NK-92 (cell line): ENCODE measurements around the gene S100A14.

ENCODE experiments used
- DNase-seq: peaks from one replicate; lab custom pipeline; 2025; ENCODE audit not compliant: unreplicated experiment; lab: John Stamatoyannopoulos, UW

S100A14 gene

DNA sequence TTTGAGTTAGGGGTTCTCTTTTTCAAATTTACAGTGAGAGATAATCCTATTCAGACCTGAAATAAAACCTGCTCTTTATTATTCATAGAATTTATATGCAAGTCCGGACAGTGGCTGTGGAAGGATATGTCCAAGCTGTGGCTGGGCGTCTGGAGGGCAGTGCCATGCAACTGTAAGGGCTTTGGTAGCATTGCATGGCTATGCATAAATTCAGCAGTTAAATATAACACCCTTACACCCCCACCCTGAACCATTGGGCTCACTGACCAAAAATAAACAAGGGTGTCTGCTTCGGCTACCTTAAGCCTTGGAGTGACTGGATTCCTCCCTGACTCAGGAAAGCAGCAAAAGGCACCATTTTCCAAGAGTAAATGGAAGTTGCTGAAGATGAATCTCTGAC, 23.2 kb upstream of the S100A14 start:
- DNase-seq, result no peak

DNA sequence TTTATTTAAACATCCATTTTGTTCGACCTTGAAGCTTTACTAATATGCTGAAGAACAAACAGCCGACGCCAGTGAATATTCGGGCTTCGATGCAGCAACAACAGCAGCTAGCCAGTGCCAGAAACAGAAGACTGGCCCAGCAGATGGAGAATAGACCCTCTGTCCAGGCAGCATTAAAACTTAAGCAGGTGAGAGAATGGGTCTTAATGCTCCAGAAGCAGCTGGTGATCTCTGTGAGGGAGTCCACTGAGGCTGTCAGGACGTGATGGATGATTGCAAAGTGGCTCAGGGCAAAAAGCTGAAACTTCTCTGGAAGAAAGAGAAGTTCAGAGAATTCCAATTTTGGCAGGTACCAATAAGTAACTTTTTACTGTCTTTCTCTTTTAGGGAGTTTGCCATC, 22.1 kb upstream of the S100A14 start:
- no peak for DNase-seq

DNA sequence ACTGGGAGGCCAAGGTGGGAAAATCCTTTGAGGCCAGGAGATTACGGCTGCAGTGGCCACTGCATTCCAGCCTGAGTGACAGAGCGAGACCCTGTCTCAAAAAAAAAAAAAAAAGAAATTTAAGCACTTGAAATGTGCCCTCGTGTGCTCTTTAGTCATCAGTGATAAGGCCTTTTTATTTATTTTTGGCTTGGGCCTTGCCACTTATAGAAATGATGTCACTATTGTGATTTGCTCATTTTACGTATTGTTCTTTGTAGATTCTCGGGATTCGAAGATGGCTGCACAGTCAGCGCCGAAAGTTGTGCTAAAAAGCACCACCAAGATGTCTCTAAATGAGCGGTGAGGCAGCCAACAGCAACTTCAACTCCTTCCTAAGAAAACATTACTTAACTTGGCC, 20.2 kb upstream of the S100A14 start:
- no peak for DNase-seq

GRCh38 chr1:153635872-153636271, 19.7 kb upstream of the S100A14 start:
- no peak for DNase-seq

DNA sequence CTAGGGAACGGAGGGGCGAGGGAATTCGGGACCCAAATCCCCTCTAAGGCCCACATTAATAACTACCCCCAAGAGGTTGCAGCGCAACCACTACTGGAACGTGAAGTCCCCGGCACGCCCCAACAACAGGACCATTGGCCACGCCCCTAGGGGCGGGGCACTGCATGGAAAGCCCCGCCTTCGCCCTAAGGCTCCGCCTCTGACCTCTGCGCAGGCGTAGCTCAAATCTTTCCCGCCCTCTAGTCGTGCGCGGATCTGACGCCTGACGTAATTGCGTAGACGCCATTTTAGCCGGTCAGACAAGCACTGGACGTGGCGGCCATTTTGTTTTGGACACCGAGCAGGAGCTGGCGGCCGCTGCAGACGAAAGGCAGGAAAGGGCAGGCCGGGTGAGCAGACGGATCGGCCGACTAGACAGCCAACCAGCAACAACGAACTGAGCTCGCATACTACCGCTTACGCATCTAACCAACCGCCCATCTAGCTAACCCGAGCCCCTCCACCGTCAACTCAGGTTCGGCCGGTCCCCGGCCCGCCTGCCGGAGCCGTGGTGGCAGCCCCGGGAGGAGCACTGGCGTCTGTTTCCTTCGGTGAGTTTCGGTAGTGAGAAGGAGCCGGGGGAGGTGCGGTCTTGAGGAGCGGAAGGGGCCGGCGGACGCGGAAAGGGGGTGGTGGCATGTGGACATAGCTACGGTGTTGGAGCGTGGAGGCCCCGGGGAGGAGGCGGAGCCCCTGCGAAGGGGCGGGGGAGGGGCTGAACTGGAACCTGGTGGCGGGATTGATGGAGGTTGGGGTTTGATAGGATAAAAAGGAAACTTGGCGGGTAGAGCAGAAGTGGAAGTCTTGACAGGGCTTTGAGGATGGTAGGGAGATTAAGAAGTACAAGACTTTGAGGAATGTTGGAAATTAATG, 17.9 kb upstream of the S100A14 start, which contains the start of gene CHTOP:
Gene CHTOP, plus strand, starts transcription at position 313 of the 912 bp plus-strand sequence. CDS start 2,523 bp downstream, outside the sequence.
- peak; percentile 66 for DNase-seq

DNA sequence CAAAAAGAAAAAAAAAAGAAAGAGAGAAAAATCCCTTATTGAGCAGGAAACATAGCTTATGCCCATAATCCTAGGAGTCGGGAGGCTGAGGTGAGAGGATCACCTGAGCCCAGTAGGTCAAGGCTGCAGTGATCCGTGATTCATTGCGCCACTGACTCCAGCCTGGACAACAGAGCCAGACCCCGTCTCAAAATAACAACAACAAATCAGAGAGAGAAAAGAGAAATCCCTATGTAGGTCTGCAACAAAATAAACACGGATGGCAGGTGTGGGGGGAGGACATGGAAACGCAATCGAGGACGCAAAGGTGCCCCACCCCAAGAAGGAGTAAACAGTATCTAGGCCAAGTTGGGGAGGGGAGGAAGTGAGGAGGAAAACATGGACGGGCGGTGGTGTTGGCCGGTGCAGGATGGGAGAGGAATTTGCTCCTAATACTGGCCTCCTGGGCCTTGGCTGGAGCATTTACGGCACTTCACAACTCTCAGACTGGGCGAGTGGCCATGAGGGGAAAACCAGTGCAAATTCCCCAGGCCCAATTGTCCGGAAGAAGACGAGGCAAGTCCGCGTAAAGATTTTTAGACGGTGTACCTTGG, 17.1 kb upstream of the S100A14 start:
- no peak for DNase-seq

GRCh38 chr1:153631047-153632022, 15.2 kb upstream of the S100A14 start:
- DNase-seq, result no peak

- no peak for DNase-seq
Measured at GRCh38 chr1:153630384-153630783, 14.3 kb upstream of the S100A14 start.

DNA sequence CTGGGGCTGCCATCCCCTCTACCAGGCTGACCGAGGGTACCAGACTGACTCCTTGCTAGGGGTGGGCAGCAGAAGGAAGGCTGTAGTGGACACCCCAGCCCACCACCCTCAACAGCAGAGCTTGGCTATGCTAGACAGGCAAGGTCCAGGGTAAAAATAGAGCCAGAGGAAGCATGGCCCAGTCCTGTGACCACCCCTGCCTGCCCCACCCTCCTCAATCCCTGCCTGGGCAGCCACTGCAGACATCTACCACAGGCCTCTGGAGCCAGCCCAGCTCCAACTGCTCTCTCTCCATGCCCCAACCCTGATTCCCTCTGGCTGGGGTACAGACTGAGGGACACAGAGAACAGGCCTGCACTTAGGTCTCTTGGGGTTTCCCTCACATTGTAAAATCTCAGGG, 13.8 kb upstream of the S100A14 start:
- no peak for DNase-seq

GRCh38 chr1:153629343-153629665, 13.2 kb upstream of the S100A14 start:
- DNase-seq, result no peak

DNA sequence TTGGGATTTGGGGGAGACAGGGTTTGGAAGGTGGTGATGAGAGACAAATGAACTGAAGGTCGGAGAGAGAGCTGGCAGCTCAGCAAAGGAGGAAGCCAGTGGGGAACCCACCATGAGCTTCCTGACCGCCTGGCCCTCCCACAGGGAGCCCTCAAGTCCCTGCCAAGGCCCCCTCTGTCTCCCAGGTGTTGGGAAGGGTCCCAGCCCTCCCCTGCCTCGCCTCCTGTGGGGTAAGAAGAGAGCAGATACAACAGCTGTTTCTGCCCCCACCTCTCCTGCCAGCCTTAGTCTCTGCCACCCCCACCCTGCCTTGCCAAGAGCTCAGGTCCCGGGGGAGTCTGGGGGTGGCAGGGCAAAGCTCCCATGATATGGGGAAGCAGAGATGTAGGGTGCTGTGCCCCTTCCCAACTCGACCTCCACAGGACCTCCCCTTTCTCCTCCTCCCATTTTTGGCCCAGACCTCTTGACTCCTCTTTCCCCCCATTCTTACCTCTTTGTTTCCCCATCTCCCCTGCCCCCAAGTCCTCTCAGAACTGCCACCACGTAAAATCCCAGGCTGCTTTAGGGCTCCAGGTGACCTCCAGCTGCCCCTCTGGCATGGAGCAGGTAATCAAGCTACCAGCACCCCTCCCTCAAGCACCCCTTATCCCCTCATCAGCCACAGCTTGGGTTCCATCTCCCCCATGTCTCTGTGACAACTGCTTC, 12.7 kb upstream of the S100A14 start:
- no peak for DNase-seq

GRCh38 chr1:153627715-153628626, 11.8 kb upstream of the S100A14 start, which contains the start of gene S100A1:
Gene S100A1 (plus strand): TSS chr1:153628434. CDS start chr1:153630522, 2,088 bp downstream.
- no peak for DNase-seq

DNA sequence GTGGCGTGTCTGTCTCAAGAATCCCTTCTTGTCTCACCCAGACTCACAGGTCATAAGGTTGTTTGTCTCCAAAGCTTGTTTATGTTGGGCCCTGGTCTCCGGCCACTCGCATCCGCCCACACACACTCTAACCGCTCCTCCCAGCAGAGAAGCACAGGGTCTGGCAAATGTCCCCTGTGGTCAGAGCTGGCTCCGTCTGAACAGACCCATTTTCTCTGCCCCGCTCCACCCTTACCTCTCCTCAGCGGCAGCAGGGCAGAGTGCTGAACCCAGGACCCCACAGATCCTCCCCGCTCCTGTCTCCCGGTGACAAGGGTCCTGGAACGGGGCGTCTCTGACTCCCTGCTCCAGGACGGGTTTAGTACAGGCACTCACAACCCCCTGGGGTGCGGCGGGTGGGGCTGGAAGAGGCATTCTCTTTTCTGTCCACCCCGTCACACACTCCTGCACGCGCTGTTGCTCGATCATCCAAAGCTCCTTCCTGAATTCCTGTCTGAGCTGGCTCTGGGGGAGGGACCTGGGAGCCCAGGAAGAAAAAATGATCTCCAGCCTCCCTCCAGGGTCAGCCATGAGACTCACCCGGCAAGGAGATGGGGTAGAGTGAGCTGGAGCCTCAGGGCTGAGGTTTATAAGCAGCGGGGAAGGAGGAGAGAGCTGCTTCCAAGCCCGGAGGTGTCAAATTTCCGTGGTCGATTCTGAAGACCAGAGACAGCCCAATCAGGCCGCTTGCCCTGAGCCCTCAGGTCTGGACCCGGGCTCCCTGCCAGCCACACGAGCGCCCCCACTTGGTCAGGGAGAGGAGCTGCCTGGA, 11.0 kb upstream of the S100A14 start, which contains the start of gene S100A13:
Gene S100A13, minus strand, starts transcription at position 602 of the 811 bp plus-strand sequence. CDS start 1,033 bp downstream, outside the sequence.
- no peak for DNase-seq

GRCh38 chr1:153626477-153626903, 10.4 kb upstream of the S100A14 start:
- no peak for DNase-seq

DNA sequence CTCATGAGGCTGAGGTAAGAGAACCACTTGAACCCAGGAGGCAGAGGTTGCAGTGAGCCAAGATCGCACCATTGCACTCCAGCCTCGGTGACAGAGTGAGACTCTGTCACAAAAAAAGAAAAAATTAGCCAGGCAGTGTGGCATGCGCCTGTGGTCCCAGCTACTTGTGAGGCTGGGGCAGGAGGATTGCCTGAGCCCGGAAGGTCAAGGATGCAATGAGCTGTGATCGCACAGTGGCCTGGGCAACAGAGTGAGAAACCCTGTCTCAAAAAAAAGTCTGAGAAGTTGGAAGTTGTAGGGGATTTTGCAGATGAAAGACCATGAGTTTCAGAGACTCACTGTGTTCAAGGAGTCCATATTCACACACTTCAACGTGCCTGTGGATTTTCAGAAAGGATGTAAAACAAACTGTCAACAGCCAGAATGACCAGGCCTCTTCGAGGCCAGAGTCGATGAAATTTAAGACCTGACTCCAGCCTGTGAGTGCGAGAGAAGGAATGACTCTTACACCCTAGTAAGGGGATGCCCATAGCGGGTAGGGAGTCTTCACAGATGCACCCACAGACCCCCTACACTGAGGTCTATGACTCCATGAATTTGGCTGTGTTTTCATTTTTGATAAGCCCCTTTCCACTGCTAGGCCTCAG, 9.0 kb upstream of the S100A14 start:
- no peak for DNase-seq

DNA sequence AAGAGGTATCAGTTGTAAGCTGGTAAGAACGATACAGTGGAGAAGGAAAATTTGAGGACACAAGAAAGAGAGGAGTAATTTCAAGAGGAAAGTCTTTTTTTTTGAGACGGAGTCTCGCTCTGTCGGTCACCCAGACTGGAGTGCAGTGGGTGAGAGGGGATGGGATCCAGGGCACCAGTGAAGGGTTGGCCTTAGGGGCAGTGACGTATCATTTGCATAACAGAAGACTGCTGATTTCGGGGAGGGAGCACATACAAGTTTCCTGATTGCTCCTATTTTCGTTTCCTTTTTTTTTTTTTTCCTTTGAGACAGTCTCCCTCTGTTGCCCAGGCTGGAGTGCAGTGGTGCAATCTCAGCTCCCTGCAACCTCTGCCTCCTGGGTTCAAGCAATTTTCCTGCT, 7.0 kb upstream of the S100A14 start:
- no peak for DNase-seq

GRCh38 chr1:153619171-153619570, 3.0 kb upstream of the S100A14 start:
- no peak for DNase-seq

DNA sequence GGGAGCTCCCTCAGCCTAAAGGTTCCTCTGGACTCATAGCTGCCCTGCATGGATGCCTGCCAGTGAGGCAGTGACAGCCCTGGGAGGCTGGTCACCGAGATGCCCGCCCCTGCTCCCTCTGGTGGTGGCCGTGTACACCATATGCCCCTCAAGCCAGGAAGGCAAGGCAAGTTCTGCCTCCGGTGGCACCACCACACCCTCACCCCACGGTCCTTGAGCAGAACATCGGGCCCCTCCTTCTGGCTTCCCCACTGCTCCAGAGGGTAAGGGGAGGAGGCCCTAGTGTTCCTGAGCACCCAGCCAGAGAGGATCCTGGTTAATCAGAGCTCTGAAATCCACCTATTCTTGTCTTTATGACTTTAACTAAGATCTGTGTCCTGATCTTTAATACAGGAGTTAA, 1.5 kb upstream of the S100A14 start:
- DNase-seq, result no peak
